Activated CD4-positive, alpha-beta T cell treated with anti-CD3 and anti-CD28 coated beads for 36 hours (primary cell): Measurements from ENCODE around the gene CLIP3. TPM values are rescaled to one million over a fixed set of nuclear protein-coding genes. Genes with fewer than 3 reads are reported as not detected.
A peak's percentile ranks its signal among the peaks of the same experiment; 100 is the strongest.

ENCODE experiments used
- ATAC-seq: fragments of 200-7000 bp; cut with Tn5 transposase; one replicate; pipeline ENCODE4 v1.10.0; 2021; ENCODE audit warnings: mild to moderate bottlenecking, moderate library complexity
- CTCF ChIA-PET: fragments of 350-600 bp; sonication (Branson Sonifier 250); formaldehyde crosslinking; loops from one replicate; lab custom pipeline; 2021; ENCODE audit warnings: antibody characterized with exemption; lab: Charles Lee
- POLR2A ChIA-PET: fragments of 350-600 bp; sonication (Branson Sonifier 250); formaldehyde crosslinking; loops from one replicate; lab custom pipeline; 2021; ENCODE audit warnings: antibody characterized with exemption, inconsistent platforms; lab: Charles Lee
- DNase-seq: peaks from one replicate; pipeline ENCODE4 v3.0.0-alpha.2; 2020
- H3K27ac Mint-ChIP-seq: one replicate; pipeline ENCODE4 v1.8.0; 2021; ENCODE audit warnings: mixed read lengths
- H3K27me3 Mint-ChIP-seq: one replicate; pipeline ENCODE4 v1.8.0; 2021; ENCODE audit warnings: mixed read lengths
- H3K36me3 Mint-ChIP-seq: one replicate; pipeline ENCODE4 v1.8.0; 2021; ENCODE audit warnings: low read depth, mixed read lengths
- H3K4me1 Mint-ChIP-seq: one replicate; pipeline ENCODE4 v1.8.0; 2021; ENCODE audit warnings: mixed read lengths
- H3K4me3 Mint-ChIP-seq: one replicate; pipeline ENCODE4 v1.8.0; 2021; ENCODE audit warnings: mild to moderate bottlenecking, moderate library complexity, mixed read lengths
- H3K9me3 Mint-ChIP-seq: one replicate; pipeline ENCODE4 v1.8.0; 2021; ENCODE audit warnings: low read depth, mixed read lengths
- intact Hi-C, 2 experiments: fragments of 100-400 bp; cut with DNase I in 1 of 2; cut with micrococcal nuclease in 1 of 2; formaldehyde crosslinking; loops; one replicate each; pipeline versions ENCODE4 v1.14.2 to v1.15.1; 2022 to 2024; cut with DNase I, micrococcal nuclease
- total RNA-seq, 2 experiments: library from RNA; stranded (reverse); gene quantifications; one replicate each; pipeline ENCODE4 v1.2.3, GENCODE V29; 2021

The CLIP3 gene
- total RNA-seq, 2 experiments from 2014 or later = 0.16 to 0.42 TPM

DNA sequence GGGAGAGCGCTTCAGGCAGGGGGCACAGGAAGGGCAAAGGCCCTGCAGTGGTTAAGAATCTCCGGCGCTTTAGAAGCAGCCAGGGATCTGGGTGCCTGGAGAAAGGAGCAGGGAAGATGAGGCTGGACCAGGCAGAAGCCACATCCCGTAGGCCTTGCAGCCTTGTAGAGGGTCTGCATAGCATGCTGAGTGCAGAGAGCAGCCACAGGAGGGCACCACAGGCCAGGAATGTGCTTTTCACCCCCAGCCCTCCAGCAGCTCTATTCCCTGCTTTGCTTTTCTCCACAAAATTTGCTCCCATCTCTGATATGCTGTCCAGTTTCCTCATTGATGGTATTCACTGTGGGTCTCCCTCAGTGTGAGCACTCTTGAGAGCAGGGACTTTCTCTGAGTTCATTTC, 27.8 kb upstream of the CLIP3 start:
- intact Hi-C loops = loop anchor here in 1 of 2 experiments (5.0 kb wide), 1 partner anchor 112 kb away; no protein-coding TSS in a partner anchor
- POLR2A ChIA-PET = no interaction called here

DNA sequence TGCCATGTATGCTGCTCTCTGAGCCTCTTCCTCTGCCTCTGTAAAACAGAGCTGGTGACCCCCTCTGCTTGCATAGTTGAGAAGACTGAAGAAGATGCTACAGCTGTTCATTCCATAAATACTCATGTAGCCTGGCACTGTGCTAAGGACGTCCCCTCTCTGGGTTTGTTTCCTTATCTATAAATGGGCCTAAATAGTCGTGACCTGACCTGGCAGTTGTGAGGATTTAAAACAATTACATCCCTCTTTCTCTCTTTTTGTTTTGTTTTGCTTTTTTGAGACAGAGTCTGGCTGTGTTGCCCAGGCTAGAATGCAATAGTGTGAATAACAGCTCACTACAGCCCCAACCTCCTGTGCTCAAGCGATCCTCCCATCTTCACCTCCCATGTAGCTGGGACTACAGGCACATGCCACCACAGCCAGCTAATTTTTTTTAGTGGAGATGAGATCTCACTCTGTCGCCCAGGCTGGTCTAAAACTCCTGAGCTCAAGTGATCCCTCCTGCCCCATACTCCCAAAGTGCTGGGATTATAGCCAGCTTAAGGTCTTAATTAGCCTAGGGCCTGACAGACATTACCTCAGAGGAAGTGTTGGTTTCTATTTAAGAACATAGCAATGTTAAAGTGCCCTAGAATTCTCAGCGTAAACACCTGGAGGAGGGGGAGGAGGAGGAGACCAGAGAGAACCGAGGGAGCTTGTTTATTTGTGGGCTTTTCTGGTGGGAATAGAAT, 26.7 kb upstream of the CLIP3 start:
- intact Hi-C loops = no loop called here
- Mint-ChIP-seq H3K4me1 (peaks cover 10% of the 10 kb centered on the region), H3K27me3 (no peaks in the 10 kb centered on the region), H3K27ac (no peak overlapping the region), H3K4me3 (no peak overlapping the region), H3K9me3 (no peaks in the 10 kb centered on the region), H3K36me3 (peaks cover 10% of the 10 kb centered on the region)
- ChIA-PET POLR2A (interaction anchor here (0.6 kb wide), 1 partner anchor 24 kb away, joined by 3 read pairs; no protein-coding TSS in a partner anchor), CTCF (interaction anchor here (0.6 to 1.2 kb wide), 5 partner anchors 23 to 365 kb away, joined by 3 to 5 read pairs (median 3); no protein-coding TSS in a partner anchor)
- DNase-seq = no peak
- no peak for ATAC-seq

More for the DNA sequence above, 27.8 kb upstream of the CLIP3 start:
- Mint-ChIP-seq H3K27me3 (no peaks in the 10 kb centered on the region), H3K36me3 (peaks cover 10% of the 10 kb centered on the region), H3K9me3 (no peaks in the 10 kb centered on the region), H3K4me3 (no peak overlapping the region), H3K27ac (no peak overlapping the region), H3K4me1 (peaks cover 7% of the 10 kb centered on the region)
- ATAC-seq (peak; percentile 53), DNase-seq (peak; percentile 54)
- CTCF ChIA-PET = interaction anchor here (0.8 to 0.9 kb wide), 2 partner anchors 15 to 54 kb away, joined by 3 to 4 read pairs; partner anchors contain the start of gene POLR2I

DNA sequence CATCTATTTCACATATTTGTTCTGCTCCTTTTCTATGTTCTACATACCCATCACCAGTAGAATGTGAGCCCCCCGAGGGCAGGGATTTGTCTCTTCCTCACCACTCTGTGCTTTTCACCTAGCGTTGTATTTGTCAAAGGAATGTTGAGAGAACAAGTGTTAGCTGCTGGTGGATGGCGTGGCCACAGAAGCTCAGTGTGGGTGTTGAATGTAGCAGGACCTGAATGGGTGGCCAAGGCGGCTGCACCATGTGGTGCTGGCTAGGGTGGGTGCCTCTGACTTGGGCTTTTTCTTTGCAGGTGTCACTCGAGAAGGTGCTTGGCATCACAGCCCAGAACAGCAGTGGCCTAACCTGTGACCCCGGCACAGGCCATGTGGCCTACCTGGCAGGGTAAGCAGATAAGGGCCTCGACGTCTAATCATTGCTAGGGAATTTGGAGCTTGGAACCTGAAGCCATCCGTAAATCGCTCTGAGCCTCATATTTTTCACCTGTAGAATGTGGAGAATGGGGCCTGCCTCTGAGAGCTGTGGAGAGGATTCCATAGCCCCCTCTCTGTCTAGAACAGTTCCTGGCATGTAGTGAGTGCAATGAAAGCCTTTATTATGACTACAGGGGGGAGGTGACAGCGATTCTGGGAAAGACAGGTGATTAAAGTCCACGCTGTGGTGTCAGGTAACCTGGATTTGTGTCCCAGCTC, 26.0 kb upstream of the CLIP3 start:
- Mint-ChIP-seq H3K9me3 (no peaks in the 10 kb centered on the region), H3K27ac (no peak overlapping the region), H3K36me3 (peaks cover 10% of the 10 kb centered on the region), H3K4me3 (no peak overlapping the region), H3K4me1 (peaks cover 13% of the 10 kb centered on the region), H3K27me3 (no peaks in the 10 kb centered on the region)
- intact Hi-C loops = no loop called here
- CTCF ChIA-PET = interaction anchor here (0.7 to 1.2 kb wide), 3 partner anchors 24 to 455 kb away, joined by 3 to 5 read pairs (median 3); no protein-coding TSS in a partner anchor
- POLR2A ChIA-PET = no interaction called here
- DNase-seq (no peak), ATAC-seq (no peak)

DNA sequence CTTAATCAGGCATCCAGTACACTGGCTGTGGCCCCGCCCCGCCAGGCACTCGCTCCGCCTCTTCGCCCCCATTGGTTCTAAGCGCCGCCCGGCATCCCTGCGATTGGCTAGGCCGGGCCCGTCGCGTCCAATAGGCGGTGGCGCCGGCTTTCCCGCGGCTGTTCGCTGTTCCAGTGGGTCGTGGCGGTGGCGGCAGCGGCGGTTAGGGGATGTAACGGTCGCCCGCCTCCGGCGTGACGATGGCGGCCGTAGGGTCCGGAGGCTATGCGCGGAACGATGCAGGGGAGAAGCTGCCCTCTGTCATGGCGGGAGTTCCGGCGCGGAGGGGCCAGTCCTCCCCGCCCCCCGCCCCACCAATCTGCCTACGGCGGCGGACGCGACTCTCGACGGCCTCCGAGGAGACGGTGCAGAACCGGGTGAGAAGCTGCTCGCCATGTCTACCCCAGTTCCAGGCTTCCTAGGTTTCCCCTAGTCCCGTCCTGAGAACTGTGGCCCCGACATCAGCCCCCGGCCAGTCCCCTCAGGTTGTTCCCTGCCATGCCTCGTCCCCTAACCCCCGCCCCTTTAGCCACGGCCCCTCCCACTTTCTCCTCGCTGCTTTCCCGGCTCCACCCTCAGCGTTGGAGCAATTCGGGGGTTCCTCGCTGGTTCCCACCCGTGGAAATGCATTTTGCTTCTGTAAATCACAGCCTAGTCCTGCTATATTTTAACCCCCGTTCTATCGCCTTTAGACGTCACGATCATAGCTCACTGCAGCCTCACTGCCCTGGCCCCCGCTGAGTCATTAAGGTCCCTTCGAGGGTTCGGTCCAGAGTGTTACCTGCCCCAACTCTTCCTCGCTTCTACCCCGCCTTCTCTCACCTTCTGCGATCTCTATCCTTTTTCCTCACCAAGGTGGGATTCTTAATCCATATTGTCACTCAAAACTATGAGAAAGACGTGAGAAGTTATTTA, 22.3 kb upstream of the CLIP3 start, which contains the start of gene WDR62:
Gene WDR62, plus strand, starts transcription at position 165 of the 954 bp plus-strand sequence. Its CDS starts 75 bp downstream, at position 240.
- Mint-ChIP-seq H3K9me3 (no peaks in the 10 kb centered on the region), H3K27ac (peak within 1 kb of the TSS; percentile 97), H3K27me3 (no peaks in the 10 kb centered on the region), H3K4me1 (peaks cover 14% of the 10 kb centered on the region), H3K36me3 (peaks cover 2% of the 10 kb centered on the region), H3K4me3 (peak within 1 kb of the TSS; percentile 92)
- POLR2A ChIA-PET = interaction anchor here (1.2 kb wide), 1 partner anchor 60 kb away, joined by 5 read pairs; the partner anchor contains the start of genes POLR2I and TBCB
- peak; percentile 97 for DNase-seq
- ATAC-seq = peak; percentile 81
- CTCF ChIA-PET = interaction anchor here (0.6 to 1.3 kb wide), 4 partner anchors 26 to 114 kb away, joined by 3 to 5 read pairs (median 4); partner anchors contain the start of gene ALKBH6
- intact Hi-C loops = loop anchor here (1.0 to 5.0 kb wide), 25 partner anchors 38 to 473 kb away; partner anchors contain the start of genes ALKBH6 (in 2 of the 2), SDHAF1 (in 2 of the 2), TBCB (in 2 of the 2) and ARHGAP33 (in 1 of the 2)

DNA sequence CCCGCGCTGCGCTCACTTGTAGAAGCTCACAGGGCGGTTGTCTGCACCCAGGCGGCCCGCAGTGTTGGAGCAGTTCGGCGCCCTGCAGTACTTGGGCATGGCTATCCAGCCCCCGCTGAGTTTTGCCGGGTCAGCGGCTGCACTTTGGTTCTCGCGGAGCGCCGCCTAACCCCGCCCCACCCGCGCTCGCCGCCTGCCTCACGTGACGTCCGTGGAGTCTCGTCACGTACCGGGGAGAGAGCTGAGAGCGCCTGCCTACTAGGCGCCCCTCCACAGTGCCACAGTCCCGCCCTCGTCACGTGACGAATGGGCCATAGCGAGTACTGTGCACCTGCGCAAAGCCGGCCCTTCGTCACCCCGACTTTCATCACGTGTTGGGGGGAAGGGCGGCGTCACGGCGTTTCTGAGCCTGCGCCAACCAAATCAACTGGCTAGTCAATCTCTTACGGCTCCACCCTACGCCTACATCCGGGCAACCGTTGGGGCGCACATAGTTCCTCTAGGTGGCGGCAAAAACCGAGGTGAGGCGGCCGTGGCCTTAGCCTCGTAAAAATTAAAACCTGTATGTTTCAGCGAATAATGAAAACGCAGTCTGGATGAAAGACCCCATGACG, 21.6 kb upstream of the CLIP3 start, which contains the start of gene THAP8:
Gene THAP8, minus strand, starts transcription at position 167 of the 614 bp plus-strand sequence. Its CDS starts 68 bp downstream, at position 99.
- no peaks in the 10 kb centered on the region for H3K9me3 Mint-ChIP-seq
- H3K27me3 Mint-ChIP-seq = no peaks in the 10 kb centered on the region
- H3K27ac Mint-ChIP-seq = peak within 1 kb of the TSS; percentile 97

DNA sequence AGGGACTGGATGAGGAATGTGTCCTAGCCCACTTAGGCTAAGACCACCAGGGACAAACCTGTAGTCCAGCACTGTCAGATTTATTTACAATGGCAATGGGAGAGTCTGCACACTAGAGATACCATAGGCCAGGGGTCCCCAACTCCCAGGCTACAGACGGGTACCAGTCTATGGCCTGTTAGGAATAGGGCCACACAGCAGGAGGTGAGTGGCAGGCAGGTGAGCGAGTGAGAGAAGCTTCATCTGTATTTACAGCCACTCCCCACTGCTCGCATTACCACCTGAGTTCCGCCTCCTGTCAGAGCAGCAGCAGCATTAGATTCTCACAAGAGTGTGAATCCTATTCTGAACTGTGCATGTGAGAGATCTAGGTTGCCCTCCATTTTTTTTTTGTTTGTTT, 19.0 kb upstream of the CLIP3 start:
- peaks cover 14% of the 10 kb centered on the region for H3K4me1 Mint-ChIP-seq
- no peaks in the 10 kb centered on the region for H3K27me3 Mint-ChIP-seq
- H3K4me3 Mint-ChIP-seq = no peak overlapping the region
- H3K36me3 Mint-ChIP-seq = no peaks in the 10 kb centered on the region
- no peak for DNase-seq
- CTCF ChIA-PET = no interaction called here
- no peaks in the 10 kb centered on the region for H3K9me3 Mint-ChIP-seq
- ATAC-seq = no peak
- no peak overlapping the region for H3K27ac Mint-ChIP-seq
- intact Hi-C loops = loop anchor here (5.0 kb wide), 2 partner anchors 54 to 326 kb away; partner anchors contain the start of genes SDHAF1 (in 1 of the 2) and ZFP14 (in 1 of the 2)
- POLR2A ChIA-PET = no interaction called here

More for the DNA sequence above, 21.6 kb upstream of the CLIP3 start, which contains the start of gene THAP8:
- Mint-ChIP-seq H3K4me1 (peaks cover 14% of the 10 kb centered on the region), H3K4me3 (peak within 1 kb of the TSS; percentile 92), H3K36me3 (no peaks in the 10 kb centered on the region)
- DNase-seq = peak; percentile 100
- ChIA-PET POLR2A (interaction anchor here (1.0 to 1.2 kb wide), 2 partner anchors 61 to 160 kb away, joined by 3 to 5 read pairs; partner anchors contain the start of genes POLR2I, TBCB, ZNF146 and ZNF565), CTCF (interaction anchor here (0.6 to 1.3 kb wide), 6 partner anchors 27 to 307 kb away, joined by 3 to 5 read pairs (median 3); partner anchors contain the start of genes ALKBH6 and TBCB)
- intact Hi-C loops = loop anchor here (1.0 to 5.0 kb wide), 25 partner anchors 39 to 474 kb away; partner anchors contain the start of genes ALKBH6 (in 2 of the 2), SDHAF1 (in 2 of the 2), TBCB (in 2 of the 2) and ARHGAP33 (in 1 of the 2)
- ATAC-seq = peak; percentile 91

DNA sequence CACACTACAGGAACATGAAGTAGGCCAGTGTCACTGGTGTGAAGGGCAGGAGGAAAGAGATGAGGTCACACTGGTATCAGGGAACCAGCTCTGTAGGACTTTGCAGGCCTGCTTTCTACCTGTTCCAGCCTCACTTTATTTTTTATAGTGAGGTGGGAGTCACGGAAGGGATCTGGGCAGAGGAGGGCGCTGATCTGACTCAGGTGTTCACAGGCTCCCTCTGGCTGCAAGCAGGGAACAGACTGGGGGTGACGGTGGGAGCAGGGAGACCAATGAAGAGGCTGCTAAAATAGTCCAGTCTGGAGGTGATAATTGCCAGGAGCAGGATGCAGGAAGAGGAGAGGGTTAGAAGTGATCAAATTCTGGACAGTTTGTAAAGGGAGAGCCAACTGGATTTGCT, 18.6 kb upstream of the CLIP3 start:
- Mint-ChIP-seq H3K4me3 (no peak overlapping the region), H3K9me3 (no peaks in the 10 kb centered on the region), H3K36me3 (no peaks in the 10 kb centered on the region), H3K4me1 (peaks cover 12% of the 10 kb centered on the region), H3K27me3 (no peaks in the 10 kb centered on the region), H3K27ac (no peak overlapping the region)
- ATAC-seq = no peak
- POLR2A ChIA-PET = no interaction called here
- DNase-seq = peak; percentile 16
- intact Hi-C loops = loop anchor here (5.0 kb wide), 2 partner anchors 54 to 326 kb away; partner anchors contain the start of genes SDHAF1 (in 1 of the 2) and ZFP14 (in 1 of the 2)
- CTCF ChIA-PET = no interaction called here

DNA sequence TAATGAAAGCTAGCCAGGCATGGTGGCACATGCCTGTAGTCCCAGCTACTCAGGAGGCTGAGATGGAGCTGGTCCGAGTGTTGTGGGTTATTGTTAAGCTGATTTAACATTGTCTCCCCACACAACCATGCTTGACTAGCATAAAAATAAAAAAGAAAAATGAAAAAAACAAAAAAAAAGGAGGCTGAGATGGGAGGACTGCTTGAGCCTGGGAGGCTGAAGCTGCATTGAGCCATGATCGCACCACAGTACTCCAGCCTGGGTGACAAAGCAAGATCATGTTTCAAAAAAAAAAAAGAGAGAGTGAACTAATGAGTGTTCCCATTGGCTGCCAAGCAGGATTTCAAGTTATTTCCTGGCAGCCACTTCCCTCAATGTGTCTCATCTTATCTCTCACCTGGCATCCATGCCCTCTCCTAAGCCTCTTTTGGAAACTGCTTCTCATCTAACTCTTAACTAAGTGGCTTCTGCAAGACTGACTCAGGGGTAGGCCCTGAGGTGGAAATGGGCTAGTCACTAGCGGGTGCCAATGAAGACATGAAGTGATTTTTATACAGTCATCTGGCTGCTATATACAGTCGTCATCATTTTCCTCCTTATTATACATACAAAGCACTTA, 16.5 kb upstream of the CLIP3 start:
- Mint-ChIP-seq H3K27me3 (no peaks in the 10 kb centered on the region), H3K27ac (no peak overlapping the region), H3K4me3 (no peak overlapping the region), H3K4me1 (peaks cover 4% of the 10 kb centered on the region), H3K9me3 (no peaks in the 10 kb centered on the region), H3K36me3 (peaks cover 4% of the 10 kb centered on the region)
- ChIA-PET CTCF (no interaction called here), POLR2A (no interaction called here)
- ATAC-seq = no peak
- intact Hi-C loops = no loop called here
- no peak for DNase-seq

DNA sequence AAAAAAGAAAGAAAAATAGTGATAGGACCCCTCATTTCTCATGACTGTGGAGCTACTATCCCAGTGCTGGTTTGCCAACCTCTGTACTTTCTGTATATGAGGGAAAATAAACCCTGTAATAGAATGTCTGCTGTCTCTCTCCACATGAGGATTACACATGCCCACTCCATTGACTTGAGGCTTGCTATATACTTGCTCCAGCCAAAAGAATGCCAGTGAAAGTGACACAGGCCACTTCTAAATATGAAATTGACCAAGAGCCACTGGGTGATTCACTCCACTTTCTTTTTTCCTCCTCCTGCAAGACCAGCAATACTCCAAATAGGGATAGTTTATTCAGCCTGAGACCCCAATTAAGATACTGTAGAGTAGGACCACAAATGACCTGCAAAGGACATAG, 15.2 kb upstream of the CLIP3 start:
- Mint-ChIP-seq H3K36me3 (peaks cover 4% of the 10 kb centered on the region), H3K4me3 (no peak overlapping the region), H3K27me3 (no peaks in the 10 kb centered on the region), H3K4me1 (no peaks in the 10 kb centered on the region), H3K9me3 (no peaks in the 10 kb centered on the region), H3K27ac (no peak overlapping the region)
- ChIA-PET CTCF (interaction anchor here (0.6 kb wide), 1 partner anchor 257 kb away, joined by 3 read pairs; no protein-coding TSS in a partner anchor), POLR2A (no interaction called here)
- ATAC-seq (no peak), DNase-seq (no peak)
- intact Hi-C loops = no loop called here
